HG02763 (cell line): ENCODE results near the gene EXOC7.
"Not testable (repeated sequence)": the region's sequence is repeated elsewhere in the genome, so short reads cannot be mapped to it uniquely, and the experiment has no call there.

Experiments
- ATAC-seq: cut with Tn5 transposase; IDR thresholded peaks from one replicate; pipeline ENCODE4 v1.9.1; 2021; ENCODE audit warnings: mild to moderate bottlenecking, moderate library complexity; ENCODE audit not compliant: unreplicated experiment

Gene EXOC7

GRCh38 chr17:76048711-76049110 is 54.9 kb downstream of the EXOC7 start:
- ATAC-seq, result no peak

GRCh38 chr17:76048025-76048605 is 55.5 kb downstream of the EXOC7 start:
- no peak for ATAC-seq

GRCh38 chr17:76046064-76046463 is 57.5 kb downstream of the EXOC7 start:
- no peak for ATAC-seq

GRCh38 chr17:76044475-76045007 is 59.0 kb downstream of the EXOC7 start:
- not testable (repeated sequence) for ATAC-seq

GRCh38 chr17:76042868-76043267 is 60.7 kb downstream of the EXOC7 start:
- not testable (repeated sequence) for ATAC-seq

- ATAC-seq, result no peak
Measured at GRCh38 chr17:76040376-76040775, 63.2 kb downstream of the EXOC7 start.

- no peak for ATAC-seq
Measured at GRCh38 chr17:76039121-76039520, 64.5 kb downstream of the EXOC7 start.

GRCh38 chr17:76038050-76038449 is 65.5 kb downstream of the EXOC7 start:
- ATAC-seq, result no peak

GRCh38 chr17:76036497-76037261 is 66.9 kb downstream of the EXOC7 start:
- ATAC-seq, result no peak

GRCh38 chr17:76034428-76035350 is 68.9 kb downstream of the EXOC7 start:
- no peak for ATAC-seq

GRCh38 chr17:76033139-76033538 is 70.4 kb downstream of the EXOC7 start:
- no peak for ATAC-seq

GRCh38 chr17:76032780-76033108 is 70.8 kb downstream of the EXOC7 start:
- no peak for ATAC-seq

- ATAC-seq, result no peak
Measured at GRCh38 chr17:76032073-76032779, 71.4 kb downstream of the EXOC7 start.
